Measurements from ENCODE around the gene POLG2. TPM values are rescaled to one million over a fixed set of nuclear protein-coding genes. Genes with fewer than 3 reads are reported as not detected.

Gene POLG2
- total RNA-seq, 1 donor from 2014 or later, result 6.9 TPM

DNA sequence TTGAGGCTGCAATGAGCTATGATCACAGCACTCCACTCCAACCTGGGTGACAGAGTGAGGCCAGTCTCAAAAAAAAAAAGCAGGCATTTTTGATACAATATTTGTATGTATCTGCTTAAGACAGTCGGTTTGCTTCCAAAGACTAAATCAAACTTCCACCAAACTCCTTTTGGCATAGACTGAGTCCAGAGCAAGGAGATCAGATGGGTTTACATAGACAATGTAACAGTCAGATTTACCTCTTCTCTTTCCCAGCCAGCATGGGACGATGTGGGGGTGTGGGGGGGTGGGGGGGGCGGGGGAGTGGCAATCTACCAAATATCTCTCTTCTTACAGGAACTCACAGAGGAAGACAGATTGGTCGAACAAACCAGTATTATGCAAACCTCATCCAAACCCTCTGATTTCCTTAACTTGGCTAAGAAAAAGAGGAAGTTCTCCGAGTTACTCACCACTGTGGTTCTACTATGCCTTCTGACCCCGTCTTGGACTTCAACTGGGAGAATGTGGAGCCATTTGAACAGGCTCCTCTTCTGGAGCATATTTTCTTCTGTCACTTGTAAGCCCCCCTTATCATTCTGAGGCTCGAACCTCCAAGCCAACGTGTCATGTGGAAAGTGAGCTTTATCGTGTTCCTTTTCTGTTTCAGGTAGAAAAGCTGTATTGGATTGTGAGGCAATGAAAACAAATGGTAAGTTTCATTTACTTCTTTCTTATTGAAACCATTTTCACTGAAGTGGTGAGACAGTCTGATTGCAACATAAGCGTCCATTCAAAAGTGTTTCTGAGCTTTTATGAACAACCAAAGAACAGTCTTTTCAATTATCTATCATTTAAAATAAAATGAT lies 48.0 kb downstream of the POLG2 start, which contains the start of gene MILR1:
MILR1 (plus strand) TSS at position 451 of the 848 bp plus-strand sequence; CDS start at position 505, 54 bp downstream.
- Histone ChIP-seq H3K4me3 (ENCODE audit: low read depth, low read length) (no peak within 1 kb of the TSS), H3K27me3 (ENCODE audit: control insufficient read depth, insufficient read depth, low read length) (no peaks in the 10 kb centered on the region), H3K36me3 (ENCODE audit: control insufficient read depth, insufficient read depth, low read length) (no peaks in the 10 kb centered on the region)
- TF ChIP-seq, protein P1, sequence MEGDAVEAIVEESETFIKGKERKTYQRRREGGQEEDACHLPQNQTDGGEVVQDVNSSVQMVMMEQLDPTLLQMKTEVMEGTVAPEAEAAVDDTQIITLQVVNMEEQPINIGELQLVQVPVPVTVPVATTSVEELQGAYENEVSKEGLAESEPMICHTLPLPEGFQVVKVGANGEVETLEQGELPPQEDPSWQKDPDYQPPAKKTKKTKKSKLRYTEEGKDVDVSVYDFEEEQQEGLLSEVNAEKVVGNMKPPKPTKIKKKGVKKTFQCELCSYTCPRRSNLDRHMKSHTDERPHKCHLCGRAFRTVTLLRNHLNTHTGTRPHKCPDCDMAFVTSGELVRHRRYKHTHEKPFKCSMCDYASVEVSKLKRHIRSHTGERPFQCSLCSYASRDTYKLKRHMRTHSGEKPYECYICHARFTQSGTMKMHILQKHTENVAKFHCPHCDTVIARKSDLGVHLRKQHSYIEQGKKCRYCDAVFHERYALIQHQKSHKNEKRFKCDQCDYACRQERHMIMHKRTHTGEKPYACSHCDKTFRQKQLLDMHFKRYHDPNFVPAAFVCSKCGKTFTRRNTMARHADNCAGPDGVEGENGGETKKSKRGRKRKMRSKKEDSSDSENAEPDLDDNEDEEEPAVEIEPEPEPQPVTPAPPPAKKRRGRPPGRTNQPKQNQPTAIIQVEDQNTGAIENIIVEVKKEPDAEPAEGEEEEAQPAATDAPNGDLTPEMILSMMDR (IDR thresholded peaks at IDR 0.05; ENCODE audit: insufficient read depth, low read length, poor library complexity, severe bottlenecking), result no peak
- DNase-seq (ENCODE audit: low read depth), result no peak

DNA sequence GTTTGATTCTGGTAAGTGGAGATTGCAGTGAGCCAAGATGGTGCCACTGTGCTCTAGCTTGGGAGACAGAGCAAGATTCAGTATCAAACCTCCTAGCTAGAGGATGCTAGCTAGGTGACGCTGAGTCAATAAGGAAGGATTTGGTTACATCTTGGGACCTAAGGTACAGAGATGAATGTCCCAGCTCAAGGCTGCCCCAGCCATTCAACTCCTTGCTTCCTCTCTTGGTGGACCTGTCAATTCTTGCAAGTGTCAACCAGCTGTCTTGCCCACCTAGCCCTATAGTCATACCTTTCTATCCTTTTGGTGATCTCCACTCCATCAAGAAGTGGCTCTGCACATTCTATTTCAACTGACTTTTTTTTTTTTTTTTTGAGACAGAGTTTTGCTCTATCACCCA lies 49.3 kb downstream of the POLG2 start:
- H3K36me3 ChIP-seq (ENCODE audit: control insufficient read depth, insufficient read depth, low read length), result no peaks in the 10 kb centered on the region
- DNase-seq (ENCODE audit: low read depth), result no peak
- TF ChIP-seq, protein P1 (IDR thresholded peaks at IDR 0.05; ENCODE audit: insufficient read depth, low read length, poor library complexity, severe bottlenecking), result no peak

DNA sequence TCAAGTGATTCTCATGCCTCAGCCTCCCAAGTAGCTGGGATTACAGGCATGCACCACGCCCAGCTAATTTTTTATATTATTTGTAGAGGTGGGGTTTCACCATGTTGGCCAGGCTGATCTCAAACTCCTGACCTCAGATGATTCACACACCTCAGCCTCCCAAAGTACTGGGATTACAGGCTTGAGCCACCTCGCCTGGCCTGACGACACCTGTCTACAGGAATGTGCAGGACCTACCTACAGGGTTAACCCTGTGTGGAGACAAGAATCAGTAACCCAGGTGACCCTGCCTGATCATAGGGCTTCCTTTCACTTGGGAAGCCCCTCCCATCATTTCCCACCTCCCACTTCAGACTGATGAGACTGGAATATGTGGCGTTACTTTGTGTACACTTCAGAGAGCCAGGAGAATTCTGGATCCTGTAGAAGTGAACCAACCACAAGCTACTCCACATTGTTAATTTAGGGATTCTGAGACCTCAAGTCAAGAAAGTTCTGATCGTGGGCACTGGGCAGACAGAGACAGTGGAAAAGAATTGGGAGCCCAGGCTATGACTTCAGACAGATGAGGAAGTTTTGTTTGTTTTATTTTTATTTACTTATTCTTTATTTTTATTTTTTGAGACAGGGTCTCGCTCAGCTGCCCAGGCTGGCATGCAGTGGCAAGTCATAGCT lies 53.6 kb downstream of the POLG2 start:
- DNase-seq (ENCODE audit: low read depth), result no peak
- no peaks in the 10 kb centered on the region for H3K27me3 ChIP-seq (ENCODE audit: control insufficient read depth, insufficient read depth, low read length)
- TF ChIP-seq, protein P1 (IDR thresholded peaks at IDR 0.05; ENCODE audit: insufficient read depth, low read length, poor library complexity, severe bottlenecking), result no peak

More for the DNA sequence above, 49.3 kb downstream of the POLG2 start:
- no peak overlapping the region for H3K4me3 ChIP-seq (ENCODE audit: low read depth, low read length)
- H3K27me3 ChIP-seq (ENCODE audit: control insufficient read depth, insufficient read depth, low read length), result no peaks in the 10 kb centered on the region

DNA sequence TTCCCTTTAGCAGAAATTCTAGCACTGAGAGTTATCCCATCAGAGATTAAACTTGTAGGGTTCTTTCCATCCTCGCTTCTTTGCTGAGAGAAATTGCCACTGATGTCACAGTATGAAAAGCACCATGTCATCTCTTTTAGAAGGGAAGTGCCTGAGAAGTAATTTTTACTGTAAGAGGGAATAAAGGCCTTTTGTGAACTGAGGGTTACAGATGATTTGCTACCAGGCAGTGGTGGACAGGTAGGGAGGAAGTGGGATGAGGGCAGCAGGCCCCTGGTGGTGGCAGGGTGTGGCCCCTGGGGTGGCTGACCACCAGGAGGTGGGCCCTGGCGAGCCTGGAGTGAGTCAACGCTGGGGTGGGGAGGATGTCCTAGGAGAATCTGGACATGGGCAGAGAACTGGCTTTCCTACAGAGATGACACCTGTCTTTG lies 54.3 kb downstream of the POLG2 start:
- Histone ChIP-seq H3K4me3 (ENCODE audit: low read depth, low read length) (no peak overlapping the region), H3K36me3 (ENCODE audit: control insufficient read depth, insufficient read depth, low read length) (no peaks in the 10 kb centered on the region), H3K27me3 (ENCODE audit: control insufficient read depth, insufficient read depth, low read length) (no peaks in the 10 kb centered on the region)
- DNase-seq (ENCODE audit: low read depth), result no peak
- TF ChIP-seq, protein P1 (IDR thresholded peaks at IDR 0.05; ENCODE audit: insufficient read depth, low read length, poor library complexity, severe bottlenecking), result no peak

More for the DNA sequence above, 53.6 kb downstream of the POLG2 start:
- Histone ChIP-seq H3K36me3 (ENCODE audit: control insufficient read depth, insufficient read depth, low read length) (no peaks in the 10 kb centered on the region), H3K4me3 (ENCODE audit: low read depth, low read length) (no peak overlapping the region)

DNA sequence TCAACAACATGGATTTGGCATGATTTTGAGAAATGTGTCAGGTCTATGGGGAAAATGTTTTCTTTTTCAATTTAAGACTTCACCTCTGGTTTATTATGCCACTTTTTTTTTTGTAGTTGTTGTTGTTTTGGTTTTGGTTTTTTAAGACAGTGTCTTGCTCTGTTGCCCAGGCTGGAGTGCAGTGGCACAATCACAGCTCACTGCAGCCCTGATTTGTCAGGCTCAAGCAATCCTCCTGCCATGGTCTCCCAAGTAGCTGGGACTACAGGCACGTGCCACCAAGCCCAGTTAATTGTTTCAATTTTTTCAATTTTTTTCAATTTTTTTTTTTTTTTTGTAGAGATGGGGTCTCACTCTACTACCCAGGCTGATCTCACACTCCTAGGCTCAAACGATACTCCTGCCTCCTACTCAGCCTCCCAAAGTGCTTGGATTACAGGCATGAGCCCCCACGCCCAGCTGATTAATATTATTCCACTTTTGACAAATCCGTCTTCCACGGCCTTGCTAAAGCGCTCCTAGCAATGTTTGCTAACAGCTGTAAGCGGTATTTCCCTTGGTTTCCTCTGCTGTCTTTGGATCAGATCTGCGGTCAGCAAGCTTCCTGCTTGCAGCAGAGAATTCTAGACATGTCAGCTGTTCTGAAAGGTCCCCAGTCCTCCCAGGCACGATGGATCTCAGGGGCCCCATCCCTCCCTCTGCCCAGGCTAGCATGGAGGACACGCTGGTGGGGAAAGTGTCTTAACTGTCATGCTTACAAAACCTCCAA lies 54.9 kb downstream of the POLG2 start:
- no peak for DNase-seq (ENCODE audit: low read depth)
- TF ChIP-seq, protein P1 (IDR thresholded peaks at IDR 0.05; ENCODE audit: insufficient read depth, low read length, poor library complexity, severe bottlenecking), result no peak

More for the DNA sequence above, 54.9 kb downstream of the POLG2 start:
- no peaks in the 10 kb centered on the region for H3K36me3 ChIP-seq (ENCODE audit: control insufficient read depth, insufficient read depth, low read length)
- no peaks in the 10 kb centered on the region for H3K27me3 ChIP-seq (ENCODE audit: control insufficient read depth, insufficient read depth, low read length)
- no peak overlapping the region for H3K4me3 ChIP-seq (ENCODE audit: low read depth, low read length)

Measured in kidney epithelial cell (primary cell).